22Rv1 (cell line): ENCODE measurements around the gene TLL2.

ENCODE experiments used
- H3K27ac ChIP-seq: fragments of 450-650 bp; 2 replicates; pipeline ENCODE4 v1.5.1; 2017
- ZFX ChIP-seq: fragments of 450-650 bp; IDR thresholded peaks from 2 replicates; pipeline ENCODE4 v1.6.1; 2017; ENCODE audit warnings: antibody characterized with exemption, borderline replicate concordance
- TF ChIP-seq, protein P1 (sequence below): fragments of 450-650 bp; IDR thresholded peaks from 2 replicates; pipeline ENCODE4 v1.5.1; 2017; ENCODE audit warnings: mild to moderate bottlenecking

TLL2 gene

DNA sequence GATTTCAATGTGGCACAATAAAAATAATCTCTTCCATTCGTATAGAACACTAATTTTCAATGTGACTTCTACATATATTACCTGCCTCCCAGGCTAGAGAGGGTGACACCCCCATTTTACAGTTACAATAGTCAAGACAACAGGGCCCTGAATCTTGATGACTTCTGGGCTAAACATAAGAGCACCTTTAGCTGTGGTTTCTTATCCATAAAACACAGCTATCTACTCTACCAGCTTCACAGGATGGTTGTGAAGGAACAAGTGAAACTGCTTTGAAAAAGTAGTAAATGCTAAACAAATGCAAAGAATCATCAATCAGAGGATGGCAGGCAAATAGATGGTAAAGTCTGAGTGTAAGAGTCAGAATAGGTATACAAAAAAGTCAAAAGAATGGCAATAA, 3.6 kb upstream of the TLL2 start:
- no peak for TF ChIP-seq ZFX
- TF ChIP-seq, protein P1, sequence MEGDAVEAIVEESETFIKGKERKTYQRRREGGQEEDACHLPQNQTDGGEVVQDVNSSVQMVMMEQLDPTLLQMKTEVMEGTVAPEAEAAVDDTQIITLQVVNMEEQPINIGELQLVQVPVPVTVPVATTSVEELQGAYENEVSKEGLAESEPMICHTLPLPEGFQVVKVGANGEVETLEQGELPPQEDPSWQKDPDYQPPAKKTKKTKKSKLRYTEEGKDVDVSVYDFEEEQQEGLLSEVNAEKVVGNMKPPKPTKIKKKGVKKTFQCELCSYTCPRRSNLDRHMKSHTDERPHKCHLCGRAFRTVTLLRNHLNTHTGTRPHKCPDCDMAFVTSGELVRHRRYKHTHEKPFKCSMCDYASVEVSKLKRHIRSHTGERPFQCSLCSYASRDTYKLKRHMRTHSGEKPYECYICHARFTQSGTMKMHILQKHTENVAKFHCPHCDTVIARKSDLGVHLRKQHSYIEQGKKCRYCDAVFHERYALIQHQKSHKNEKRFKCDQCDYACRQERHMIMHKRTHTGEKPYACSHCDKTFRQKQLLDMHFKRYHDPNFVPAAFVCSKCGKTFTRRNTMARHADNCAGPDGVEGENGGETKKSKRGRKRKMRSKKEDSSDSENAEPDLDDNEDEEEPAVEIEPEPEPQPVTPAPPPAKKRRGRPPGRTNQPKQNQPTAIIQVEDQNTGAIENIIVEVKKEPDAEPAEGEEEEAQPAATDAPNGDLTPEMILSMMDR, result no peak
- no peak overlapping the region for H3K27ac ChIP-seq

DNA sequence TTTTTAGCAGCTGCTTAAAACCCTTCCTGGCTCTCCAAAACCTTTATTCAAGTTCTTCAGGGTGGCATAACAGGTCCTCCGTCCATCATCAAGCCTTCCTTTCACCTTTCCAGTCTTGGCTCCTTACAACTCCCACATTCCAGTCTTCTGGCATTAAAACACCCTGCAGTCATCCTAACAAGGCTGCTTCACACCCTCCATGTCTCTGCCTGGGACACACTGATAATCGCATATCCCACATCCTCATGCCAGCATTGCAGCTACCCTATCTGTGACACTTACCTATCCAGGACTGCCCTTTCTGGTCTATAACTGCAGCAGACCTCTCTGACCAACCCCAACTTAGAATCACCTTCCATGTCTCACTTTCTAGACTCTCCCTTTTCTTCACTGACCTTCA, 2.6 kb upstream of the TLL2 start:
- TF ChIP-seq ZFX, result no peak
- TF ChIP-seq, protein P1, result no peak
- no peak overlapping the region for H3K27ac ChIP-seq

DNA sequence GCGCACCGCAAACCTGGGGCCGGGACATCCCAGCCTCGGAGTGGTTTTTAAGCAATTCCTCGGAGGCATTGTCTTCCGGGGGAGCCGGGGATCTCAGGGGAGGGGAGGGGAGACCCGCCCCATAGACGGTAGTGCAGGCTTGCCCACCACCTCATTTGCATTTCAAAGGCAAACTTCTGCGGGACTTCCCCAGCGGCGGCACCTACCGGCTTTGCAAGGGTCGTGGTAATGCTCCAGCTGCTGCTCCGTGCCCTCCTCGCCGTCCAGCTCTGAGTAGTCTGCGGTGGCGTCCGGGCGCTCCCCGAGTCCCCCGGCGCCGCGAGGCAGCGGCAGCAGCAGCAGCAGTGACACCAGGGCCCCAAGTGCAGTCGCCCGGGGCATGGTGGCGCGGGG, 425 bp downstream of the TLL2 start:
- TF ChIP-seq, protein P1, result no peak
- no peak for TF ChIP-seq ZFX
- H3K27ac ChIP-seq, result 0 out of 2 replicates have a peak overlapping the region, but pooled peaks have one; percentile 15

DNA sequence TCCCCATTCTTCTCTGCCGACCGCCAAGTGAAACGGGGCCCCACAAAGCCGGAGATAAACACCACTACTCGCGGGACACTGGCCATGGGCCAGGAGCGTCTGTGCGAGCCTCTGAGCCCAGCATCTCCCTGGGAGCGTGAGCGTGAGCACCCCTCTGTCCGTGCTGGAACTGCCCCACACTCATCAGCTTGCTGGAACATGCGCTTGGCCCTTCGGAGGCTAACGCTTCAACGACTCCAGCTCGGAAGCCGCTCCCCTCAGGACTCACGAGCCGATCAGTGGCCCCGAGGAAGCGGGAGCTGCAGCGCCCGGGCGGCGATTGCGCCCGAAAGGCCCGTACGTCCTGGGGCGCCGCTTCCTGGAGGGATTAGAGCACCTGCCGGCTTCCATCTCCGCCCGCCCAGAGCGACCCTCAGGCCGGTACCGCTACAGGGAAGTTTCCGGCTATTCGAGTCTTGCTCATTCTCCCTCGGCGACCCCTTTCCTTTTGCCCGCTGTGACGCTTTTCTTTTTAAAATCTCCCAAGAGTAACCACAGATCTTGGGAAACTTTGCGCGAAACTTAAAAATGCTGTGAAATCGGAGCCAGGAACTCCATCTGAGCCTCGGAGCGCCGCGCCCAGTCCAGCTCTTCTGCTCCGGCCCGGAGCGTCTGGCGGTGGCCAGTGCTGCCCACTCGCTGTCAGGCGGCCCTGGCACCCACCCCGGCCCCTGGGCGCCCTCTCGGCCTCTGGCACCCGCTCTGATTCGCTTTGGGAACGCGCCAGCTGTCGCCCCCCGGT, 1.0 kb downstream of the TLL2 start:
- no peak overlapping the region for H3K27ac ChIP-seq
- no peak for TF ChIP-seq ZFX
- TF ChIP-seq, protein P1, result no peak

DNA sequence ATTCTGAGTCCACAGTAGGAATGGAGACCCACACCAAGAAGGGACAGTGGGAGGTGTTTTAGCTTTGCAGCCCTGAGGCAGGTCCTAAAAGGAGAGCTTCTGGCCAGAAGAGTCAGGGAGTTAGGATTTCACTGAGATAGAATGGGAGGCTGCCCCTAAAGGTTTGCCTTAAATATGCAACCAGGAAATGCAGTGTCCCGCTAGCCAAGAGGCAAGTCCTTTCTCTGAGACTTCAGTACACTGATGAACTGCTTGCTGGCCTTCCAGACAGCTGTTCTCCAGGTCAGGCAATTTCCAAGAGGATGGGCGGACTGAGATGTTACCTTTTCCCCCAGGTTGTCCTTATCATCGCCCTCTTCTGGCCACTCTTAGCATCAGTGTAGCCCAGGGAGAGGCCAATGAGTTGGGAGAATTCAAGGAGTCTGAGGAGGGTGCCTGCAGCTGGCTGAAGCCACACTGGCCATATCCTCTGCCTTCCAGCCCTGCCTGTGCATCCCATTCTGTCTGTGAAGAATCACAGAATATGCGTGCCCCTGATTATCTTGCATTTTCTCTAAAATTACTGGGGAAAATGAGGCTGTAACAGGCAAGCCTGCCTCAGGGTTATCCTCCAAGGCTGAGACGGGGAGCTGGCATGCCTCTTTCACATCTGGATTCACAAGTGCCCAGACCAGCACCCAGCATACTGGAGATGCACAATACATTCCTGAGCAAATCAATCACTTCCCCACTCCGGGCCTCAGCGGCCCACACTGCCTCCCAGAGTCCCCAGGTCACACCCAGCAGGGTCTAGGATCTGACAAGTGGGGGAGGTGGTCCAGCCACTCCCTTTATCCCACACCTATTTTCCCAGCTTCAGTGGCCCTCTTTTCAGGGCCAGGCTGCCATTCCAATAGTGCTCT, 2.4 kb downstream of the TLL2 start:
- TF ChIP-seq ZFX, result no peak
- TF ChIP-seq, protein P1, result peak; percentile 79
- H3K27ac ChIP-seq, result no peak overlapping the region

DNA sequence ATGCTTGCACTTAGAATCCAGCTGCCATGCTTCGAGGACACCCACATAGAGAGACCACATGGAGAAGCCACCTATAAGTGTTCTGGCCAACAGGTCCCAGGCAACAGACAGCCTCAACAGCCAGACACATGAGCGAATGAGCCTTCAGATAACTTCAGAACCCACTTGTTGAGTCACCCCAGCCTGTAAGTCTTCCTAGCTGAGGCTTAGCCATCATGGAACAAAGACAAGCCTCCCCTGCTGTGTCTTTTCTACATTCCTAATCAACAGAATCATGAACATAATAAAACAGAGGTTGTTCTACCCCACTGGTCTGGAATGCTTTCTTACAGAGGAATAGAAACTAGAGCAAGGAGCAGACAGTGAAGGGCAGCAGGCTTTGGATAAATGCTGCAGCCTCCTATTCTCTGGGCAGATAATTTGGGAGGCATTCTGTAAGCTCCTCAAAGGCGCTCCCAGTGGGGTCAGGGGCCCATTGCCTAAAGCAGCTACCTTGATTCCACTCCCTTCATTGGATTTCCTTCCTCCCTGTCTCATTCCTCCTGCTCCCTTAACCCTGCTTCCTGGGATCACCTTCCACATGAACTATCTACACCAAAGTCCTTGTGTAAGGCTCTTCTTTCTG, 4.6 kb downstream of the TLL2 start:
- TF ChIP-seq, protein P1, result no peak
- no peak for TF ChIP-seq ZFX
- no peak overlapping the region for H3K27ac ChIP-seq
